ENCODE results near the gene ROBO4.

The ROBO4 gene

DNA sequence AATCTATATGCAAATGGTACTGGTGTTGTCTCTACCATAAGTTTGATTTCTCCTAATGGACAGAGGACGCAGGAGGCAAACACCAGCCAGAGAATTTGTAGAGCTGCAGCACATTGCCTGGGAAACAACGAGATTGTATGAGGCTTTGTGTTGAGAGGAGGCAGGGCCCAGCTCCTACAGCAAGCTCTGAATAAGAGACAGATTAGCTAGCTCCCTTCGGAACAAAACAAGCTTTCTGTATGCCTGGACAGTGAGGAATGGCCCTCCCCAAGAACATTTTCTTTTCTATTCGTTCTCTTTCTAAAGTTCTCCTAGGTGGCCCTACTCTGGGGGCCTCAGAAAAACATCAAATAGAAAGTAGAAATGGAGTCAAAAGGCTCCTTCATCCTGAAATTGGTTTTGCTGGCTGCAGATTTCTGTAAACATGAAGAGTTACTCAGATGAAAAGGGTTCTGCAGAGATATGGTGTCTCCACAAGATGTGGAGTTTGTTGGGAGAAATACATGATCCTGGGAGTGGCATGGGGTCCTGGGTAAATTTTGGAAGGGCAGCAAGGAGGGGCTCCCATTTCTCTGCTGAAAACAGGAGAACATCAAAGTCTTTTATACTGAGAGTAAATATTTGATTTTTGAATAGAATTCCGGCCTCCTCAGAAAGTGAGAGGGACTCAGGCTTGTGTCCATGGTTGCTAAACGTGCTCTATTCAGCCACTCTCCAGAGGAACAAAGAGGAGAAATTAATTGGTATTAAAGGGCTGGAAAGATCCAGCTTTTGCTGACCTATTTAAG, 45.0 kb upstream of the ROBO4 start:
- H3K4me3 ChIP-seq (ENCODE audit: low read depth, low read length) = no peak overlapping the region
- TF ChIP-seq, protein P1, sequence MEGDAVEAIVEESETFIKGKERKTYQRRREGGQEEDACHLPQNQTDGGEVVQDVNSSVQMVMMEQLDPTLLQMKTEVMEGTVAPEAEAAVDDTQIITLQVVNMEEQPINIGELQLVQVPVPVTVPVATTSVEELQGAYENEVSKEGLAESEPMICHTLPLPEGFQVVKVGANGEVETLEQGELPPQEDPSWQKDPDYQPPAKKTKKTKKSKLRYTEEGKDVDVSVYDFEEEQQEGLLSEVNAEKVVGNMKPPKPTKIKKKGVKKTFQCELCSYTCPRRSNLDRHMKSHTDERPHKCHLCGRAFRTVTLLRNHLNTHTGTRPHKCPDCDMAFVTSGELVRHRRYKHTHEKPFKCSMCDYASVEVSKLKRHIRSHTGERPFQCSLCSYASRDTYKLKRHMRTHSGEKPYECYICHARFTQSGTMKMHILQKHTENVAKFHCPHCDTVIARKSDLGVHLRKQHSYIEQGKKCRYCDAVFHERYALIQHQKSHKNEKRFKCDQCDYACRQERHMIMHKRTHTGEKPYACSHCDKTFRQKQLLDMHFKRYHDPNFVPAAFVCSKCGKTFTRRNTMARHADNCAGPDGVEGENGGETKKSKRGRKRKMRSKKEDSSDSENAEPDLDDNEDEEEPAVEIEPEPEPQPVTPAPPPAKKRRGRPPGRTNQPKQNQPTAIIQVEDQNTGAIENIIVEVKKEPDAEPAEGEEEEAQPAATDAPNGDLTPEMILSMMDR (IDR thresholded peaks at IDR 0.05; ENCODE audit: low read depth, low read length, missing control alignments) = no peak
- in situ Hi-C loops (cut with HindIII; ENCODE audit: low sequenced_read_pairs) = no loop called here
- DNase-seq (ENCODE audit: low read depth) = no peak

DNA sequence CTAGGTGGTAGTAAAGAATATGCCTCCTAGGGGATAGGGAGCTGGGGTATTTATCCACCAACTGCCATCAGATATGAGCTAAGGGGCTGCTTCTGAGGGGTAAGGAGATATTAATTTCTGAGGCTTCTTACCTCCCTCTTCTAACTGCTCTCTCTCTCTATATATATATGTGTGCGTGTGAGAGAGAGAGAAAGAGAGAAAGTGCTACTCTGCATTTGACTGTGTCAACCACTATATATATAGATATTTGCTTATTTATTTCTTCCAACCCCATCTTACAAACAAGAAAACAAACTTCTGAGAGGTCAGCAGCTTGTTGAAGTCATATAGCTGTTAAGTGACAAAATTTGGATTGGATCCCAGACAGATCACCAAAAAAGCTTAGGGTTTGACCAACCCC, 44.0 kb upstream of the ROBO4 start:
- H3K4me3 ChIP-seq (ENCODE audit: low read depth, low read length) = no peak overlapping the region
- no peak for DNase-seq (ENCODE audit: low read depth)
- in situ Hi-C loops (cut with HindIII; ENCODE audit: low sequenced_read_pairs) = no loop called here
- TF ChIP-seq, protein P1 (IDR thresholded peaks at IDR 0.05; ENCODE audit: low read depth, low read length, missing control alignments) = no peak

DNA sequence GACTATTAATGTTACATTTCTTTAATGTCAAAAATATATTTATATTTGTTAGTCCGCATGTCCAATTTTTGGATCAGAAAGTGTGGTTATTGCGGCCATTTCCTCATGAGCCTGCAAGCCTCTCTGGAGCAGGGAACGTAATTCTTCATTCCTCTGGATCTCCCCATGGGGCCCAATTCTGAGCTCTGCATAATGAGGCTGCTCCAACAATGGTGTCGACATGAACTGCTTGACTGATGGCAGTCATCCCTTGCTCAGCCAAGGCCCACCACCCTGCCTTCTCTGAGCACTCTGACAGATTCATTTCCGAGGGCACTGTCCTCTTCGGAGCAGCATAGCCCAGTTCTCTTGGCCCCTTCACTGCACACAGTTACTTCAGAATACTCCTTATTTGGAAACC, 41.3 kb upstream of the ROBO4 start:
- TF ChIP-seq, protein P1 (IDR thresholded peaks at IDR 0.05; ENCODE audit: low read depth, low read length, missing control alignments) = no peak
- H3K4me3 ChIP-seq (ENCODE audit: low read depth, low read length) = no peak overlapping the region
- in situ Hi-C loops (cut with HindIII; ENCODE audit: low sequenced_read_pairs) = no loop called here
- DNase-seq (ENCODE audit: low read depth) = no peak

DNA sequence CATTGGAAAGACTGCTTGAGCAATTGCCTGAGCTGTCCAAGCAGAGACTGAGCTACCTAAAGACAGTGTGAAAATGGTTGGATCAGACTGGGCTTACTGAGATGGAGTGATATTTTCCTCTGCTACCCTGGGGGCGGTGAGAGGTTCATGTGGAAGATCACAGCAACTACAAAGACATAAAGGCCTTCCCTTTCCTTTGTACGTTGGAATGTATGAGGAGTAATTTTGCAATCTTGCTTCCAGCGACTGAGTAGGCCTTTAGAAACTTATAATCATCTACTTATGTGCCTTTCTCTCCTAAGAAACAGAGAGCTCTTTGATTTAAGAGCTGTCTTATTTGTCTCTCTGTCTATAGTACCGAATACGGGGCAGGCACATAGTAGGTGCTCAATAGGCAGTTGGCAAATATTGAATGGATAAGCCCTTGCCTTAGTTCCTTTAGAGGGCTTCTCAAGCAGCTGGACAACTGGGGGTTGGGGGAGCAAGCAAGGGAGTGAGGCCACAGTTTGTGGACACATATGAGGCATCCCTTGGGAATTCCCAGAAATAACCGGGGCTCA, 40.6 kb upstream of the ROBO4 start:
- in situ Hi-C loops (cut with HindIII; ENCODE audit: low sequenced_read_pairs) = no loop called here
- H3K4me3 ChIP-seq (ENCODE audit: low read depth, low read length) = no peak overlapping the region
- no peak for DNase-seq (ENCODE audit: low read depth)
- TF ChIP-seq, protein P1 (IDR thresholded peaks at IDR 0.05; ENCODE audit: low read depth, low read length, missing control alignments) = no peak

DNA sequence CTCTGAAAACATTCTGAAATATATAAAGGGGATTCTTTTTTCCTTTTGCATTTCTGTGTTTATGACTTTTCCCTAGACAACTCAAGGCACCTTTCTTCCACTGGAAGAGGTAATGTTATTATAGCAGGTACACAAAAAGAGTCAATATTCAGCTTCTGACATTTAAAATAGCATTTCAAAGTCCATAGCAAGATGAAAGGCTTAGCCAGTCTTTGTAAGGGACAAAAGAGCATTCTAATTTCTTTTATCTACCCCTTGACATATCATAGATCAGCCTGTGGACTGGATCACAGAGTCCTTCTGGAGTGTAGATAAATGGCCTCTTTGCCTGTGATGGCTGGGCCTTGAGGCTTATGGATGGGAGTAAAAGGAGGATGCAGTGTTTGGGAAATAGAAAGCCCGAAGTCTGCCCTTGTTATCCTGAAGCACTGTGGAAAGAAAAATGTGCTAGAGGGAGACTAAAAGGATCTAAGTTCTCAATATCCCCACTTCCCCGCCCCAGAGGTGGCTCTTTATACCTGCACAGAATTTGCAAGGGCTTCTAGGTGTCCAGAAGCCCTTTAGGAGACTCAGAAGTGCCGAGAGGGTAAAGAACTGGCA, 39.8 kb upstream of the ROBO4 start:
- in situ Hi-C loops (cut with HindIII; ENCODE audit: low sequenced_read_pairs) = no loop called here
- TF ChIP-seq, protein P1 (IDR thresholded peaks at IDR 0.05; ENCODE audit: low read depth, low read length, missing control alignments) = no peak
- H3K4me3 ChIP-seq (ENCODE audit: low read depth, low read length) = no peak overlapping the region
- no peak for DNase-seq (ENCODE audit: low read depth)

DNA sequence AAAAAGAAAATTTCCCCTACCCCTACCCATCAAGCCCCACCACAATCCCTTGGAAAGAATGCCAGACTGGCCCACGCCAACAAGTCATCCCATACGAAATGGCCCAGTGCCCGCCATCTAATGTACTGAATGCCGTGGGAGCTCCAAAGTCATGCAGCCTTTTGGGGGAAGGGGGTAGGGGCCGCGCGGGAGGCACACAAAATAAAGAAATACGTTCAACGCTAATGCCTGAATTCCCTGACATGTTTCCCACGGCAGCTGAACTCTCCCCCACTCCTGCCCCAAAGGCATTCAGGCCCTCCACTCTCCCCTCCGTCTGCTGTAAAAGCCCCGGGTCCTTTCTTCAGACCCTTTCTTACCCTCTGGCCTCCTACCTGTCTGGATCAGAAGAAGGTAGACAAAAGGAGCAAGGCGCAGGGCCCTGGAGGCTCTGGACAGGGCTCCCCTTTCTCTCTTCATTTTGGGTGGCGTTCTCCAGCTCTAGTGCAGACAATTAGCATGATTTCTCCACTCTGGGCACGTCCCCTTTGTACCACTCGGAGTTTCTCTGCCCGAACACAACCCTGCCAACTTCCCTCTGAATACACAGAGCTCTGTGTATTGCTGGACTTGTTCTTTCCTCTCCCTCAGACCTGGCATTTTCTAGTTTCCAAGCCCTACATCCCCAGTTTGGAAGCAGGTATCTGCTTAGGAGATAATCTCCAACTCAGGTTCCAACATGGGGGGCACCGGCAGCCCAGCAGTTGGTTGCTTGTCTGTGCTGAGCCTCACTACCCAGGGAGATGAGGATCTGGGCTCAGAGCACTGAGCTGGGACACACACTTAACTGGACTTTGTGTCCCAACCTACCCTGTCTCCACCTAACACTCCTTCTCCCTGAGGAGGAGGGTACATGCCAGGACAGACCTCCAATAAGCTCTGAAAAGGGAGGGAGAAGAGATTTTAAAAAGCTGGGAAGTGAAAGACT, 38.2 kb upstream of the ROBO4 start, which contains the start of gene HEPACAM:
Gene HEPACAM, minus strand, starts transcription at position 500 of the 967 bp plus-strand sequence. Its CDS starts 41 bp downstream, at position 459.
- in situ Hi-C loops (cut with HindIII; ENCODE audit: low sequenced_read_pairs) = no loop called here
- TF ChIP-seq, protein P1 (IDR thresholded peaks at IDR 0.05; ENCODE audit: low read depth, low read length, missing control alignments) = no peak
- no peak within 1 kb of the TSS for H3K4me3 ChIP-seq (ENCODE audit: low read depth, low read length)
- DNase-seq (ENCODE audit: low read depth) = no peak
